CD14-positive monocyte (primary cell): ENCODE data around the gene SELENOP. TPM values are rescaled to one million over a fixed set of nuclear protein-coding genes. Genes with fewer than 3 reads are reported as not detected.

Experiments used
- DNase-seq, 3 donors: peaks; one replicate each; pipeline ENCODE4 v3.0.0-alpha.2; 2011 to 2022
- H2AFZ ChIP-seq: 2 replicates; pipeline ENCODE4 v1.6.0; 2012; ENCODE audit warnings: mild to moderate bottlenecking, low read depth, low read length, inconsistent platforms; ENCODE audit not compliant: insufficient read depth, poor library complexity, severe bottlenecking
- H3K27ac ChIP-seq, 2 donors: 1 replicate in 1 of 2; 2 replicates in 1 of 2; pipeline ENCODE4 v1.5.1; 2012 to 2013; ENCODE audit warnings: low read length in 2 of 2, control low read depth in 1 of 2, inconsistent platforms in 1 of 2, low read depth in 1 of 2, mild to moderate bottlenecking in 1 of 2
- H3K27me3 ChIP-seq, 2 donors: one replicate each; pipeline versions ENCODE4 v1.6.0 to v1.6.1; 2011 to 2013; ENCODE audit warnings: low read length in 2 of 2; ENCODE audit not compliant: control insufficient read depth in 2 of 2, insufficient read depth in 2 of 2
- H3K36me3 ChIP-seq, 2 donors: replicated peaks in 1 of 2; 1 replicate in 1 of 2; 2 replicates in 1 of 2; pipeline versions ENCODE4 v1.5.1 to v1.6.1; 2012 to 2013; ENCODE audit warnings: low read length in 2 of 2, control low read depth in 1 of 2, inconsistent platforms in 1 of 2, mild to moderate bottlenecking in 1 of 2; ENCODE audit not compliant: insufficient read depth in 2 of 2, control insufficient read depth in 1 of 2
- H3K4me1 ChIP-seq, 2 donors: 1 replicate in 1 of 2; 2 replicates in 1 of 2; pipeline versions ENCODE4 v1.5.1 to v1.6.1; 2012 to 2013; ENCODE audit warnings: low read length in 2 of 2, control low read depth in 1 of 2, inconsistent platforms in 1 of 2, mild to moderate bottlenecking in 1 of 2, moderate library complexity in 1 of 2; ENCODE audit not compliant: insufficient read depth in 2 of 2, control insufficient read depth in 1 of 2
- H3K4me2 ChIP-seq: replicated peaks from 2 replicates; pipeline ENCODE3; 2012; ENCODE audit warnings: low read length, moderate library complexity, mild to moderate bottlenecking; ENCODE audit not compliant: poor library complexity, severe bottlenecking; ENCODE audit errors: extremely low read depth
- H3K4me3 ChIP-seq, 3 experiments: fragments of 200-600 bp in 1 of 3; sonication (generic) in 1 of 3; replicated peaks in 1 of 3; 1 replicate in 2 of 3; 2 replicates in 1 of 3; pipeline ENCODE4 v1.5.1; 2011 to 2013; ENCODE audit warnings: low read length in 3 of 3, mild to moderate bottlenecking in 3 of 3, control low read depth in 2 of 3, low read depth in 2 of 3, inconsistent platforms in 1 of 3, moderate library complexity in 1 of 3
- H3K79me2 ChIP-seq: 2 replicates; pipeline ENCODE4 v1.6.0; 2012; ENCODE audit warnings: mild to moderate bottlenecking, control low read depth, inconsistent platforms, low read length, moderate library complexity; ENCODE audit not compliant: insufficient read depth
- H3K9ac ChIP-seq: 2 replicates; pipeline ENCODE4 v1.6.0; 2017; ENCODE audit warnings: low read length, mild to moderate bottlenecking; ENCODE audit not compliant: insufficient read depth, poor library complexity, severe bottlenecking
- H3K9me3 ChIP-seq, 2 donors: replicated peaks in 1 of 2; 1 replicate in 1 of 2; 2 replicates in 1 of 2; pipeline versions ENCODE4 v1.5.1 to v1.6.1; 2012 to 2013; ENCODE audit warnings: low read length in 2 of 2, control low read depth in 1 of 2; ENCODE audit not compliant: control insufficient read depth in 1 of 2, insufficient read depth in 1 of 2
- H4K20me1 ChIP-seq: 2 replicates; pipeline ENCODE4 v1.6.0; 2012; ENCODE audit warnings: mild to moderate bottlenecking, low read length, control low read depth, moderate library complexity; ENCODE audit not compliant: insufficient read depth
- H3K27ac Mint-ChIP-seq, 7 donors: one replicate each; pipeline ENCODE4 v1.8.0; 2020; ENCODE audit warnings: mild to moderate bottlenecking in 7 of 7, mixed read lengths in 7 of 7, moderate library complexity in 6 of 7, inconsistent platforms in 2 of 7
- H3K27me3 Mint-ChIP-seq, 3 donors: one replicate each; pipeline ENCODE4 v1.8.0; 2021 to 2022; ENCODE audit warnings: low read depth in 3 of 3, mild to moderate bottlenecking in 3 of 3, mixed read lengths in 3 of 3, moderate library complexity in 3 of 3, inconsistent platforms in 1 of 3
- H3K36me3 Mint-ChIP-seq, 2 donors: one replicate each; pipeline ENCODE4 v1.8.0; 2020; ENCODE audit warnings: mixed read lengths in 2 of 2, inconsistent platforms in 1 of 2, mild to moderate bottlenecking in 1 of 2
- H3K4me1 Mint-ChIP-seq: one replicate; pipeline ENCODE4 v1.8.0; 2020; ENCODE audit warnings: mild to moderate bottlenecking, mixed read lengths
- H3K4me3 Mint-ChIP-seq, 2 donors: one replicate each; pipeline ENCODE4 v1.8.0; 2020; ENCODE audit warnings: mild to moderate bottlenecking in 2 of 2, mixed read lengths in 2 of 2, moderate library complexity in 1 of 2
- H3K9me3 Mint-ChIP-seq, 7 donors: one replicate each; pipeline ENCODE4 v1.8.0; 2020 to 2022; ENCODE audit warnings: mixed read lengths in 7 of 7, mild to moderate bottlenecking in 6 of 7, moderate library complexity in 6 of 7, inconsistent platforms in 2 of 7
- WGBS: methylation state at CpG from one replicate; pipeline ENCODE4 v1.1.5; 2013; ENCODE audit warnings: missing lambda C conversion rate; ENCODE audit not compliant: insufficient coverage; 5-methylcytosine and 5-hydroxymethylcytosine counted together
- intact Hi-C, 2 donors: fragments of 100-400 bp; cut with micrococcal nuclease; formaldehyde crosslinking; loops; one replicate each; pipeline versions ENCODE4 v1.15.0 to v1.15.1; 2023
- polyA plus RNA-seq, 3 donors: library from polyadenylated mRNA; depleted of rRNA in 1 of 3; unstranded in 2 of 3; stranded (reverse) in 1 of 3; fragments of 300-500 nt in 2 of 3; fragments of >200 nt in 1 of 3; fragmentation: Illumina TruSeq in 2 of 3; gene quantifications; 1 replicate in 2 of 3; 2 replicates in 1 of 3; pipeline ENCODE4 v1.2.3, GENCODE V29; 2012 to 2021
- TF ChIP-seq, protein P1 (sequence below): fragments of 200-600 bp; IDR thresholded peaks from one replicate; pipeline ENCODE4 v1.8.0; 2022; ENCODE audit warnings: antibody characterized with exemption, mild to moderate bottlenecking

Gene SELENOP
- polyA plus RNA-seq, 3 donors: 0.24 to 0.33 TPM; not detected in 1

DNA sequence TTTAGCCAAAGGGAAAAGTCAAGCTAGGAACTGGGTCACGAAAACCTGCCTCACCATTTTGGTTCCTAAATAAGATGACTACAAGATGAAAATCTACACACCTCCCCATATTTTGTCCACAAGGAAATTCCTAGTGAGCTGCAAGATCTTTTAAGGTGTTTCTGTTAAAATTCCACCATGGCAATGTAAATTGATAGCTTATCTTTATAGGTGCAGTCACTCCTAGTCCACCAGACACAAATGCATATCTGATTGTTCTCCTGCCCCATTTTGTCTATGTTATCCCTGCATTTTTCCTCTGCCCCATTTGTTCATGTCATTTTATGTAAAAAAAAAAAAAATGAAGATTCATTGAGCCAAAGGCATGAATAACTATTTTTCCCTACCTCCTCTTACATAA, 41.1 kb upstream of the SELENOP start:
- Mint-ChIP-seq H3K27me3 (no peaks in the 10 kb centered on the region), H3K27ac (no peak overlapping the region), H3K4me1 (no peaks in the 10 kb centered on the region), H3K9me3 (peaks cover 3 to 11% (median 9%) of the 10 kb centered on the region in 7 donors), H3K4me3 (no peak overlapping the region), H3K36me3 (no peaks in the 10 kb centered on the region)
- no peak overlapping the region for H3K4me3 ChIP-seq
- WGBS: no CpG with 5 or more reads among the region's 1 CpG
- H2AFZ ChIP-seq: no peak overlapping the region
- H3K9ac ChIP-seq: no peak overlapping the region
- no peaks in the 10 kb centered on the region for H3K4me1 ChIP-seq
- intact Hi-C loops: no loop called here
- H3K4me2 ChIP-seq: no peak overlapping the region
- H3K27me3 ChIP-seq: no peaks in the 10 kb centered on the region
- no peaks in the 10 kb centered on the region for H3K79me2 ChIP-seq
- H3K36me3 ChIP-seq: no peaks in the 10 kb centered on the region
- no peak for DNase-seq
- H3K27ac ChIP-seq: no peak overlapping the region
- no peaks in the 10 kb centered on the region for H3K9me3 ChIP-seq
- H4K20me1 ChIP-seq: no peaks in the 10 kb centered on the region
- TF ChIP-seq, protein P1, sequence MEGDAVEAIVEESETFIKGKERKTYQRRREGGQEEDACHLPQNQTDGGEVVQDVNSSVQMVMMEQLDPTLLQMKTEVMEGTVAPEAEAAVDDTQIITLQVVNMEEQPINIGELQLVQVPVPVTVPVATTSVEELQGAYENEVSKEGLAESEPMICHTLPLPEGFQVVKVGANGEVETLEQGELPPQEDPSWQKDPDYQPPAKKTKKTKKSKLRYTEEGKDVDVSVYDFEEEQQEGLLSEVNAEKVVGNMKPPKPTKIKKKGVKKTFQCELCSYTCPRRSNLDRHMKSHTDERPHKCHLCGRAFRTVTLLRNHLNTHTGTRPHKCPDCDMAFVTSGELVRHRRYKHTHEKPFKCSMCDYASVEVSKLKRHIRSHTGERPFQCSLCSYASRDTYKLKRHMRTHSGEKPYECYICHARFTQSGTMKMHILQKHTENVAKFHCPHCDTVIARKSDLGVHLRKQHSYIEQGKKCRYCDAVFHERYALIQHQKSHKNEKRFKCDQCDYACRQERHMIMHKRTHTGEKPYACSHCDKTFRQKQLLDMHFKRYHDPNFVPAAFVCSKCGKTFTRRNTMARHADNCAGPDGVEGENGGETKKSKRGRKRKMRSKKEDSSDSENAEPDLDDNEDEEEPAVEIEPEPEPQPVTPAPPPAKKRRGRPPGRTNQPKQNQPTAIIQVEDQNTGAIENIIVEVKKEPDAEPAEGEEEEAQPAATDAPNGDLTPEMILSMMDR: no peak

DNA sequence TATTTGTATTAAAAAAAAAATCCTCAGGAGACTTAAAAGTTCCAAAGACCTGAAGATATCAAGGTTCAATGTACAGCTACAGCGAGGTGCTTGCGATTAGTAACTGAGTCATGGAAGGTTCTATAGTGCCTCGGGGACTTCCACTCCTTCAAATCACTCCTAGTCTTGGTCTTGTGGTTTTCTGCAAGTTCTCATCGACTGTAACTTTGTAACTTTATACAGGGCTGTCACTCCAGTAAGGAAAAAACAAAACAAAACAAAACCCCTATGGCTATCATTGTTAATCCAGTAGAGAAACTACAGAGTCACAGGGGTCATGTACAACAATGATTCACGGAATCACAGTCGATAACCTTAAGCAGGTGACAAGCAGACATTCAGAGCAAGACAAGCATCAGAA, 39.8 kb upstream of the SELENOP start:
- peaks cover 0 to under 1% of the 10 kb centered on the region in 2 donors for H3K9me3 ChIP-seq
- Mint-ChIP-seq H3K36me3 (no peaks in the 10 kb centered on the region), H3K4me3 (no peak overlapping the region), H3K27ac (no peak overlapping the region), H3K4me1 (no peaks in the 10 kb centered on the region), H3K9me3 (peaks cover 5 to 13% (median 10%) of the 10 kb centered on the region in 7 donors), H3K27me3 (no peaks in the 10 kb centered on the region)
- H3K9ac ChIP-seq: no peak overlapping the region
- H3K79me2 ChIP-seq: no peaks in the 10 kb centered on the region
- no peak overlapping the region for H2AFZ ChIP-seq
- no peaks in the 10 kb centered on the region for H3K36me3 ChIP-seq
- no peak overlapping the region for H3K4me2 ChIP-seq
- no peaks in the 10 kb centered on the region for H4K20me1 ChIP-seq
- H3K27ac ChIP-seq: no peak overlapping the region
- TF ChIP-seq, protein P1: no peak
- no peak overlapping the region for H3K4me3 ChIP-seq
- WGBS: 100% methylated on average over 2 of the region's 6 CpGs
- no peaks in the 10 kb centered on the region for H3K27me3 ChIP-seq
- no peak for DNase-seq
- H3K4me1 ChIP-seq: no peaks in the 10 kb centered on the region
- intact Hi-C loops: no loop called here
